Adipose tissue (tissue), 3 donors: ENCODE results near the gene PTPRD. TPM values are rescaled to one million over a fixed set of nuclear protein-coding genes. Genes with fewer than 3 reads are reported as not detected.

Source experiments
- H3K27ac ChIP-seq: one replicate; pipeline ENCODE4 v1.5.1; 2013; ENCODE audit warnings: low read depth, low read length
- WGBS, 3 donors: extraction: QIAGEN DNeasy Blood & Tissue Kit; methylation state at CpG; one replicate each; pipeline ENCODE4 v1.1.7; 2013; 5-methylcytosine and 5-hydroxymethylcytosine counted together
- polyA plus RNA-seq, 3 donors: library from polyadenylated mRNA; stranded (reverse); fragments of 200-250 nt; gene quantifications; one replicate each; pipeline ENCODE4 v1.2.3, GENCODE V29; 2013
- donor health status: healthy with polysubstance abuse.
- donor health status: Bipolar disorder and iron deficiency.
- donor health status: healthy.

The PTPRD gene
- polyA plus RNA-seq, 3 donors: 1.4 to 3.9 (median 2.1) TPM

GRCh38 chr9:9774471-9774870, 838.3 kb downstream of the PTPRD start:
- 78 to 87% (median 82%) methylated on average over 2 of the region's 2 CpGs for WGBS, 3 donors
- H3K27ac ChIP-seq: no peak overlapping the region

- 73 to 82% (median 81%) methylated on average over 3 of the region's 3 CpGs for WGBS, 3 donors
- H3K27ac ChIP-seq: no peak overlapping the region
These were observed 841.5 kb downstream of the PTPRD start for GRCh38 chr9:9771314-9771713.

- WGBS, 3 donors: 15 to 50% (median 50%) methylated on average over 2 of the region's 2 CpGs
- no peak overlapping the region for H3K27ac ChIP-seq
These were observed 848.0 kb downstream of the PTPRD start for GRCh38 chr9:9764821-9765220.

GRCh38 chr9:9754186-9754585, 858.6 kb downstream of the PTPRD start:
- WGBS, 3 donors: 66 to 70% (median 69%) methylated on average over 4 of the region's 4 CpGs

GRCh38 chr9:9753266-9753665, 859.5 kb downstream of the PTPRD start:
- WGBS, 3 donors: 60 to 65% (median 63%) methylated on average over 3 of the region's 3 CpGs

More at GRCh38 chr9:9754186-9754585, 858.6 kb downstream of the PTPRD start:
- H3K27ac ChIP-seq: no peak overlapping the region

GRCh38 chr9:9752722-9753121, 860.1 kb downstream of the PTPRD start:
- no peak overlapping the region for H3K27ac ChIP-seq
- 15 to 49% (median 44%) methylated on average over 2 of the region's 2 CpGs for WGBS, 3 donors

More at GRCh38 chr9:9753266-9753665, 859.5 kb downstream of the PTPRD start:
- no peak overlapping the region for H3K27ac ChIP-seq

- H3K27ac ChIP-seq: no peak overlapping the region
- 81 to 86% (median 83%) methylated on average over 4 of the region's 4 CpGs for WGBS, 3 donors
These were observed 860.8 kb downstream of the PTPRD start for GRCh38 chr9:9751996-9752395.

GRCh38 chr9:9750719-9751118, 862.1 kb downstream of the PTPRD start:
- no peak overlapping the region for H3K27ac ChIP-seq
- 52 to 79% (median 72%) methylated on average over 3 of the region's 3 CpGs for WGBS, 3 donors

GRCh38 chr9:9749591-9749990, 863.2 kb downstream of the PTPRD start:
- H3K27ac ChIP-seq: no peak overlapping the region
- 80 to 95% (median 82%) methylated on average over 1 of the region's 1 CpG for WGBS, 3 donors

GRCh38 chr9:9747787-9748186, 865.0 kb downstream of the PTPRD start:
- no peak overlapping the region for H3K27ac ChIP-seq
- WGBS, 3 donors: 62 to 79% (median 76%) methylated on average over 4 of the region's 4 CpGs

GRCh38 chr9:9746826-9747225, 866.0 kb downstream of the PTPRD start:
- no peak overlapping the region for H3K27ac ChIP-seq
- WGBS, 3 donors: 4 to 41% (median 33%) methylated on average over 1 of the region's 1 CpG

- WGBS, 3 donors: 68 to 84% (median 77%) methylated on average over 7 of the region's 7 CpGs
- H3K27ac ChIP-seq: no peak overlapping the region
These were observed 869.0 kb downstream of the PTPRD start for GRCh38 chr9:9743822-9744221.

GRCh38 chr9:9730174-9730573, 882.6 kb downstream of the PTPRD start:
- 35 to 53% (median 52%) methylated on average over 3 of the region's 3 CpGs for WGBS, 3 donors
- H3K27ac ChIP-seq: no peak overlapping the region

GRCh38 chr9:9729082-9729481, 883.7 kb downstream of the PTPRD start:
- H3K27ac ChIP-seq: no peak overlapping the region
- WGBS, 3 donors: 78 to 86% (median 83%) methylated on average over 2 of the region's 2 CpGs

- no peak overlapping the region for H3K27ac ChIP-seq
- 81 to 84% (median 83%) methylated on average over 16 of the region's 16 CpGs for WGBS, 3 donors
These were observed 893.3 kb downstream of the PTPRD start for GRCh38 chr9:9719373-9720112.

- no peak overlapping the region for H3K27ac ChIP-seq
- WGBS, 3 donors: 56 to 84% (median 65%) methylated on average over 3 of the region's 3 CpGs
These were observed 894.1 kb downstream of the PTPRD start for GRCh38 chr9:9718691-9719090.

- WGBS, 3 donors: 27 to 80% (median 69%) methylated on average over 3 of the region's 3 CpGs
These were observed 933.4 kb downstream of the PTPRD start for GRCh38 chr9:9679433-9679832.

GRCh38 chr9:9674461-9674860, 938.3 kb downstream of the PTPRD start:
- H3K27ac ChIP-seq: no peak overlapping the region
- WGBS, 3 donors: 72 to 83% (median 77%) methylated on average over 3 of the region's 3 CpGs

More at GRCh38 chr9:9679433-9679832, 933.4 kb downstream of the PTPRD start:
- no peak overlapping the region for H3K27ac ChIP-seq

- 75 to 81% (median 80%) methylated on average over 3 of the region's 3 CpGs for WGBS, 3 donors
- H3K27ac ChIP-seq: no peak overlapping the region
These were observed 942.3 kb downstream of the PTPRD start for GRCh38 chr9:9670454-9670853.

- WGBS, 3 donors: 87 to 90% (median 89%) methylated on average over 3 of the region's 3 CpGs
- no peak overlapping the region for H3K27ac ChIP-seq
These were observed 967.8 kb downstream of the PTPRD start for GRCh38 chr9:9645006-9645405.
